ENCODE measurements around the gene ARSG.
"Not testable (repeated sequence)": the region's sequence is repeated elsewhere in the genome, so short reads cannot be mapped to it uniquely, and the experiment has no call there.

The ARSG gene

DNA sequence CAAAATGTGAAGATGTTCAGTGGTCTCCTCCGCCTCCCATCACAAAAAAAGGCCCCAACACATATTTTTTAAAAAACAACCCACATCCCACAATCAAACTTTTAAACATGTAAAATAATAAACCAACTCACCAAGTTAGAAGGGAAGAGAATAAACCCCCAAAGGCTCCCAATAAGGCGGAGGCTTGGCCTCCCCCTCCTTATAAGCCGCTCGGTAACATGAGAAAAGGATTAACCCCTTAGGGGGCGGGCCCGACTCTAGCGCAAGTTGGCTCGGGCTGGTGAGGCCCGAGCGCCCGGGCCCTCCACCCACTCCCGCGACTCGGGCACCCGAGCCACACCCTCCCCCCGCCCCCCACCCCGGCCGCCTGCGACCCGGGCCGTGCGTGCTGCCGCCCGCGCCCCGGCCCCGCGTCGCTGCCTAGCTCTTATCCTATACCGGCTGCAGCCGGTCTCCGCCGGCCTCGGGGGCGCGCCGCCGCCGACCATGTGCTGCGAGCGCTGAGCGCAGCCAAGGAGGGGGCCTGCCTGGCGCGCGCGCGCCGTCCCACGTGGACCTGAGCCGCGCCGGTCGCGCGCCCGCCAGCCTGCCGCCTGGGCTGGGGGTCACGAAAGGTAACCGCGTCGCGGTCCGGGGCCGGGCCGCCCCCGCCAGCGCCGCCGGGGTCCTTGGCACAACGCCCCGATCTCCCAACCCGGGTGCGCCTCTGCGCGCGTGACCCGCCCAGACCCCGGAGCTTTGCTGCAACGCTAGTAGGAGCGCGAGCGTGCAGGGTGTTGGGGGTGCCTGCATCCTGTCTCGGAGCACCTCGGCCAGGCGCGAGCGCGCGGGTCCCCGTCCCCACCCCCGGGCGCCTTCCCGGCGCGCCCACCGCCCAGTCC lies at the start of gene ARSG, which contains the start of gene SLC16A6:
Gene ARSG, plus strand, starts transcription at position 541 of the 881 bp plus-strand sequence. CDS start 15,999 bp downstream, outside the sequence.
Gene SLC16A6, minus strand, starts transcription at position 173 of the 881 bp plus-strand sequence. CDS start 12,807 bp downstream, outside the sequence.
- DNase-seq (ENCODE audit: low read depth in 2 of 2) = no peak

DNA sequence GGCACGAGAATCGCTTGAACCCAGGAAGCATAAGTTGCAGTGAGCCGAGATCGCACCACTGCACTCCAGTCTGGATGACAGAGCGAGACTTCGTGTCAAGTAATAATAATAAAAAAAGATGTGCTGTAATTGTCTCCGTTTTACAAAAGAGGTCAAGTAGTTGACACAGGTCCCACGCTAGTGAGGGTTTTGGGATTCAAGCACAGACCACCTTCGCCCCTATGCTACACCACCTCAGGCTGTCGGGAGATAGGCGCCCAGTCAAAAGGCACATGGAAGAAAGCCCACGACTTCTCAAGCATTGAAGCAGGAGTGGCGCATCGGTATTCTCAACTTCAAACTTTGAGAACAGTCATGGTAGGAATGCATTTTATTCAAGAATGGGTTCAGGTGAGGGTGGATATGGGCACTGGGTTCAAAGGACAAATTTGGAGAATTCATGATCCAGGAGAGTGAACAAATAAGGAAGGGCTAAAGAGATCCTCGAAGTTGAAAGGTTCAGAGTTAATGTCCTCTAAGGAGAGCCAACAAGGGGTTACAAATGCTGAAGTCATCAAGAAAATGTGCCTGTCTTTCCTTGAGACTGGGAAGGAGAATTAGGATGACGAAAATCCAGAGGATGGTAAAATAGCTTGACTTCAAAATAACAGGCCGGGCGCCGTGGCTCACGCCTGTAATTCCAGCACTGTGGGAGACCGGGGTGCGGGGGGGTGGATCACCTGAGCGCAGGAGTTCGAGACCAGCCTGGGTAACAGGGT lies 44.8 kb upstream of the ARSG start:
- DNase-seq (ENCODE audit: low read depth in 2 of 2) = no peak

DNA sequence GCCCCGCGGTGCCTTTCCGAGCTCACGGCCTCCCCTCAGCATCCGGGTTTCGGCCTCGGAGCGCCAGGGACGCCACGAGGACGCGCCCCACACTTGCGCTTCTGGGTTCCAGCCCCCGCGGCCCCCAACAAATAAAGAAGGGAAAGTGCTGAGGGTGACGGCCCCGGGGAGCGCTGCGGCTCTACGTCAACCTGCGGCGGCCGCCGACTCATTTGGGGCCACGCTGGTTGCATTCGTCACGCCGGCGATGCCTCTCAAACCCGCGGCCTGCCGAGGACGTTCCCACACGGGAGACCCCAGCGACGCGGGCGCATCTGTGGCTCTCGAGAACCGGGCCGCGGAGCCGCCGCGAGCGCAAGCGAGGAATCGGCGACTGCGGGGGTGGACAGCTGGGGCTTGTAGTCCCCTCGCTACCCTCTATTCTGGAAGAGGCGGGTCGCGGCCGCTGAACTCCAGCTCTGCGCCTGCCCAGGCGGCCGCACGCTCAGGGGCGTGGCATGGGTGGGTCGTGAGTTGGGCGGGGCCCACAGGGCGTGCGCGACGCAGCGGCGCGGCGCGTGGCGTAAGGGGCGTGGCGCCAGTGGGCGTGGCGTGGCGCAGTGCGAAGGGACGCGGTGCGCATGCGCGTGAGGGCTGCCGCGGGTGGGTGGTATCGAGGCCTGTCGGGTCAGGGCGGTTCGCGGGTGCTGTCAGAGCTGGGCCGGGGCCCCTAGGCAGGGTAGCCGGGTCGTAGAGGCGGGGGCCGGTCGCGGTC lies 43.7 kb upstream of the ARSG start, which contains the start of gene AMZ2:
Gene AMZ2, plus strand, starts transcription at position 599 of the 754 bp plus-strand sequence. CDS start 2,145 bp downstream, outside the sequence.
- peak; percentile 86 for DNase-seq (ENCODE audit: low read depth in 2 of 2)

DNA sequence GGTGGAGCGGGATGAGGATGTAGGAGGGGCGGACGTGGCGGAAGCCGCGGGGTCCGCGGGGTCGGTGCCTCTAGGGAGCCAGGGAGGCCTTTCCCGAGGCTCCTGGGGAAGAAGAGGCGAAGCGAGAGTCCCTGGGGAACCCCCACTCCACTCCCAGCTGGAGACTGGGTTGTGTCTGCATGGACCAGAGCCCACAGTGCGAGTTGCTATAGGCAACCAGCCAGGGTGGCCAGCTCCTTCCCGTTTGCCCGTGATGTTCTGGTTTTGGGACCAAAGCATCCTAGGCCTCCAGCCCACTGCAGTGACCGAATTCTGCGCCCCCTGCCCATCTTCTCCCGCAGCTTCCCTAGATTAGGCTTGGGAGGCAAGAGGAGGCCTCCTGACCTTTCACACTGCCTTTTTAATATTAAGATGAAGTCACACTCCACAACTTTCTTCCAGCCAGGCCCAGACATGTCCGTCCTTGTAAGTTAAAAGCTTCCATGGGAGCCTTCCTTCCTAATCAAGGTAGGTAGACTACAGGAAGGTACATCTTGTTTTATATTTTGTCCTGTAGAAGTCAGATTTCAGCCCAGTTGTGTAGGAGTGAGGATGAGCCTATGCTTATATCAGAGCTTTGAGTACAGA lies 43.0 kb upstream of the ARSG start:
- DNase-seq (ENCODE audit: low read depth in 2 of 2) = peak; percentile 9 to 10

DNA sequence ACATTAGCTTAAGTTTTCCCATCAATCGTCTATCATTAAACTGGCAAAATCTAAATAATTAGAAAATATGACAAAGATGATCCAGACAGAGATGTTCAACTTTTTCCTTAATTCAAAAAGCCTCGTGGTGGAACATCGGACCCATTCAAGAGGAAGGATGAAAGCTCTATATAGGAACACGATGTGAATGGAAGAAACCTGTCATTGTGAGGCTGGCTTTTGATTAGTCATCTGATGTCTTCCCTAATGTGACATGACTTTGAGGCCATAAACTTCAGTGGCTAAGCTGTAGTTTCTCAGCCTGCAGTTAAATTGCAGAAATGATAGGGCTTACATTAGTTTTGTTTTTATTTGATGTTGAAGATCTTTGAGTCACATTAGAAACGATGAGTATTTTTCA lies 42.4 kb upstream of the ARSG start:
- no peak for DNase-seq (ENCODE audit: low read depth in 2 of 2)

DNA sequence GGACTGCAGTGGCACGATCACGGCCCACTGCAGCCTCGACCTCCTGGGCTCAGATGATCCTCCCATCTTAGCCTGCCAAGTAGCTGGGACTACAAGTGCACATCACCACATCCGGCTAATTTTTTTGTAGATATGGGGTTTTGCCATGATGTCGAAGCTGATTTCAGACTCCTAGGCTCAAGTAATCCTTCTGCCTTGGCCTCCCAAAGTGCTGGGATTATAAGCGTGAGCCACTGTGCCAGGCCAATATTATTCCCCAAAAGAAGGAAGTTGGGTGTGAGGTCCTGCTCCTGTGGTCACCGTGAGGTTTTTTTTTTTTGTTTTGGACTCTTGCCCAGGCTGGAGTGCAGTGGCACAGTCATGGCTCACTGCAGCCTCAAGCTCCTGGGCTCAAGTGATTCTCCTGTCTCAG lies 41.9 kb upstream of the ARSG start:
- DNase-seq (ENCODE audit: low read depth in 2 of 2) = no peak

DNA sequence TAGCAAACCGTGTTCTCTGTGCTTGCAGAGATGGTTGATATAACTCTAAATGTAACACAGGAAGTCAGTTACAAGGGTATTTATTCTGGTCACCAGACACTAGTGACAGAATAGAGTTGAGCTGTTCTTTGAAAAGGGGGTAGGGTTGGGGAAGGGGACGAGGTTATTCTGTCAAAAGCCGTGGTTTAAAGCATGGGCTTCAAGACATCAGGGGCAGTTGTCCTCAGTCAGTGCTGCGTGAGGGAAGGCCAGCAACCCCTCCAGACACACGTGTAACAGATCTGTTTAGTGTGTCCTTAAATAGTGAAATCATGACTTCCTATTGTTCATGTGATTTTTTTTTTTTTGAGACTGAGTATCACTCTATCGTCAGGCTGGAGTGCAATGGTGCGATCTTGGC lies 37.9 kb upstream of the ARSG start:
- DNase-seq (ENCODE audit: low read depth in 2 of 2) = not testable (repeated sequence)

DNA sequence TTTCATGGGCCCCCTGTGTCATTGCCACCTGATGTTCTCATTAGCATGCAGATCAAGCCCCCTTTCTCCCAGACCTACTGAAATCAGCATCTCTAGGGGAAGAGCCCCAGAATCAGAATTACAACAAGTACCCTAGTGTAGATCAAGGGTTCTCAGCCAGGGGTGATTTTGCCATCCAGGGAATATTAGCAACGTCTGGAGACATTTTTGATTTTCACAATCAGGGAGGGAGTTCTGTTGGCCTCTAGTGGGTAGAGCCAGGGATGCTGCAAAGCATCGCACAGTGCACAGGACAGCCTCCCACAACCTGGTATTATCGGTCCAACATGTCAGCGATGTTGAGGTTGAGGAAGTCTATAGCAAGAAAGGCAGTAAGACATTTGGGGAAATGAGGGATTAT lies 36.1 kb upstream of the ARSG start:
- DNase-seq (ENCODE audit: low read depth in 2 of 2) = no peak

DNA sequence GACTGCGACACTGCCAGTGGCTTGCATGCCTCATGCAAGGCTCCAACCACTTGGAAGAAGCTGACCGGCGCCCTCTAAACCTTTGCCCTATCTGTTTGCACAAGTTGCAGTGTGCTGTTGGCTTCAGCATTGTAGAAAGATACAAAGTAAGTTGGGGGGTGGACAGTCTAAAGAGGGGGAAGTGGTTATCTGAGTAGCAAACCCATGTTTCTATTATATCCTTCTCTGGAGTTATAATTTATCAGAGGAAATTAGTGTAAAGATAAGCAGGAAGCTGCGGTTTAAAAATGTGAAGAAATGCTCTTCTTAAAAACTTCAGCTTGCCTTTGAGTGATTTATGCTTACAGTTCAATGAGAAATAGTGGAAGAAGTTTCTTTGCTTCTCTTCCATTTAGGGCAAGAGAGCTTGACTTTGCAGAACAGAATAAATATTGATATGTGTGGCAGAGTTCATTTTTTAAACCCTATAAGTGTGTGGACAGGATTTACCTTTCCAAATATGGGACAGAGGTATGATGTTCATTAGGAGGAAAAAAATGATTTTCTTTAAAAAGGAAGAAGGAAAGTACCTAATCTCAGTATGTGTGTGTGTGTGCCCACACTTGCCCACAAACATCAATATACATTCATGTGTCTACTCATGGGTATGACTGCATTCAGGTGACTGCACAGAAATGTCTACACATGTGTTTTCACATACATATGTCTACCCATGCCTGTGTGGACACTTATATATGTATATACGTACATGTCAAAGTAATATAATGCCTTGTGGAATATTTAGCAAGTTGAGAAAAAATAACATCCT lies 35.4 kb upstream of the ARSG start:
- DNase-seq (ENCODE audit: low read depth in 2 of 2) = no peak

DNA sequence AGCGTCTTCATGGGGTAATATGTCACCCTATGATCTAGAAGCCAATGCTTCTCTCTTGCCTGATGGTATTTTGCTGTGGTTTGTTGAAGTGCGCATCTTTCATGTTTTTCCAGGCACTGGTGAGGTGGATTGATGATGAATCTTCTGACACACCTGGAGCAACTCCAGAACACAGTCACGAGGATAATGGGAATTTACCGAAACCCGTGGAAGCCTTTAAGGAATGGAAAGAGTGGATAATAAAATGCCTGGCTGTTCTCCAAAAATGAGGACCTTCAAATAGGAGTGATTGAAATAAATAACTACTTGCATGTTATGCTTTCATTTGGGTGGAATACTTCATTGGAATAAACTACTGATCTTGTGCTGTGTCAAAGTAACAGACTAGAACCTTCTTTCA lies 34.6 kb upstream of the ARSG start:
- not testable (repeated sequence) for DNase-seq (ENCODE audit: low read depth in 2 of 2)

DNA sequence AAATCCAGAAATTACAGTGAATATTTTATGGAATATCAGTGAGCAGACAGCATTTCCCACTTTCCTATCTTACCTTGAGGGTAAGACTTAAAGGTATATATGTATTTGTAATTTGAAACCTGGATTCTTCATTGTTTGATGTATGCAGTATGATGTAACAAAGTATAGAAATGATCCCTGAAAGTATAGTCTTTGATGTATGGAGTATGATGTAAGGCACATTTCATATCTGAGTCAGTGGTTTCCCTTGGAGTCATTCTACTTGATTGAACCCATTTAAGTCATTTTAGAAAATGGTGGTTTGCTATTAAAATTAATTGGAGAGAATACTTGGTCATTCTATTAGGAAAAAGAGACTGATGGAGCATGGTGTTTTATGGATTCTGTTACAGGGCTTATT lies 33.4 kb upstream of the ARSG start:
- DNase-seq (ENCODE audit: low read depth in 2 of 2) = no peak

DNA sequence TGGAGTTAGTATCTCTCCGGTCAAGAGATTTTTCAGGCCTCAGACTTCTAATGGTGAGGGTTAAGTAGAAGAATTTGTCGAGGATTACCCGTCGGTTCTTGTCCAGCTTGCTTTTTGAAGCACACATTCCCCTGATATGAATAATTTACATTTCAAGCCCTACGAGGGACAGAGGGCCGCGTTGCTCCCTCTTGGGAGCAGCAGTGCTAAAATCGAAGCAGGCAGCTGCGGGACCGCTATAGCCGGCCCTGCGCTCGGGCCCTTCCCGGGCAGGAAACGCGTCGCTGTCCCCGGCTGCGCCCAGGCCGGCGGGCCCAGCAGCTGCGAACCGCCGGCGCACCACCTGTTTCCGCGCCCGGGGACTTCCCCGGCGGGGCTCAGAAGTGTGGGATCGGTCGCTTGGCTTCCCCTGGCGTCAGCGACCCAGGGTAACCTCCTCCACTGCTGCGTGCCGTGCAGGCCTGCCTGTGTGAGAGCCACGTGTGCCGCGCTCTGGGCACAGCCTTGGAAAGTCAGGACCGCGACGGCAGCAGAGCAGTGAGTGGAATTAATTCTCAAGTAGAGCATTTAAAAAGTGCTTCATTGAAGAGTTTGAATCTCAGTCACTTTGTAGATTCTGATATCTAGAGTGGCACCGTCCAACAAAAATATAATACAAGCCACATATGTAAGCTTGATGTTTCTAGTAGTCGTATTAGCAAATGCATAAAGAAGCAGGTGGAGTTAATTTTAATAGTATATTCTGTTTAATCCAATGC lies 32.2 kb upstream of the ARSG start:
- DNase-seq (ENCODE audit: low read depth in 2 of 2) = not testable (repeated sequence)

DNA sequence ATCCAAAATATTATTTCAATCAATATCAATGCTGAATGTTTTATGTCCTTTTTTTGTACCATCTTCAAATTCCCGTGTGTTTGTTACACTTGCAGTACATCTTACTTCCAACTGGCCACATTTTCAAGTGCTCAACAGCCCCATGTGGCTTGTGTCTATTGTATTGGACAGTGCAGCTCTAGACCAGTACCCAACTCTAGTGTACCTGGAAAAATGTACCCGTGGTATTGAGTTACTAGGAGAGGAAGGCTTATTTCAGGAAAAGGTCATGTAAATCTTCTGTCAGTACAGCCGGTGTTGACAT lies 31.7 kb upstream of the ARSG start:
- DNase-seq (ENCODE audit: low read depth in 2 of 2) = not testable (repeated sequence)

DNA sequence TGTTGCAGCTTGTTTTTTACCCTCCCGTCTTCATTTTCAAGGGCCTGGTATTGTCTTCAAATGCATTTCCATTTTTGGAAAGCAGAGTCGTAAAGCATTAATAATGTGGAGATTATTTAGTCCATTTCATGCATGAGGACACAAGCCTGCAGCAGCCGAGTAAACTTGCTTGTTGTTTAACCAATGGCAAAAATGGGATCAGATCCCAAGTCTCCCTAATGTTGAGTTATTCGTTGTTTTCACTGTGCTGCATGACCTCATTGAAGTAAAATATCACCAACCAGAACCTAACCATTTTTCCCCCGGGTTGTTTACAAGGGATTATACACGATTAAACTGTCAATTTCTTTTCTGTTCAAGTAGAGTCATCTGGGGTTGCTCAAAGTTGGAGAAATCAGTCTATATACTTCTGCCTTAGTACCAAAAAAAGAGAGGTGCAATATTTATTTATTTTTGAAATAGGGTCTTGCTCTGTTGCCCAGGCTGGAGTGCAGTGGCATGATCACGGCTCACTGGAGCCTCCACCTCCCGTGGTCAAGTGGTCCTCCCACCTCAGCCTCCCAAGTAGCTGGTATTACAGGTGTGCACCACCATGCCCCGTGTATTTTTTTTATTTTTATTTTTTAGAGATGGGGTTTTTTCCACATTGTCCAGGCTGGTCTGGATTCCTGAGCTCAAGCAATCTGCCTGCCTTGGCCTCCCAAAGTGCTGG lies 31.1 kb upstream of the ARSG start:
- DNase-seq (ENCODE audit: low read depth in 2 of 2) = no peak

DNA sequence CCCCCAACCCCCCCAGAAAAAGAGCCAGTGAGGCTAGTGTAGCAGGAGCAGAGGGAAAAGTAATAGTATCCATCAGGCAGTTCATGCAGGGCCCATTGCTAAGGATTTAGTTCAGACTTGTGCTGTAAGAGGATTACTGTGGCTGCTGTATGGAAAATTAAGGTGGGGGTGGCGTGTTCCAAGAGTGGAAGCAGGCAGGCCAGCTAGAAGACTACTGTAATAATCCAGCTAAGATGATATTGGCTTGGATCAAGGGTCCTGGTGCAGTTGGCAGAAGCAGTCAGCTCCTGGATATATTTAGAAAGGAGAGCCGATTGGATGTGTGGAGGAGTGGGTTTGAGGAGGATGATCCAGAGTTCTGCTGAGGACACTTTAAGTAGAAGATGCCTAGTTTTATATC lies 28.8 kb upstream of the ARSG start:
- not testable (repeated sequence) for DNase-seq (ENCODE audit: low read depth in 2 of 2)

DNA sequence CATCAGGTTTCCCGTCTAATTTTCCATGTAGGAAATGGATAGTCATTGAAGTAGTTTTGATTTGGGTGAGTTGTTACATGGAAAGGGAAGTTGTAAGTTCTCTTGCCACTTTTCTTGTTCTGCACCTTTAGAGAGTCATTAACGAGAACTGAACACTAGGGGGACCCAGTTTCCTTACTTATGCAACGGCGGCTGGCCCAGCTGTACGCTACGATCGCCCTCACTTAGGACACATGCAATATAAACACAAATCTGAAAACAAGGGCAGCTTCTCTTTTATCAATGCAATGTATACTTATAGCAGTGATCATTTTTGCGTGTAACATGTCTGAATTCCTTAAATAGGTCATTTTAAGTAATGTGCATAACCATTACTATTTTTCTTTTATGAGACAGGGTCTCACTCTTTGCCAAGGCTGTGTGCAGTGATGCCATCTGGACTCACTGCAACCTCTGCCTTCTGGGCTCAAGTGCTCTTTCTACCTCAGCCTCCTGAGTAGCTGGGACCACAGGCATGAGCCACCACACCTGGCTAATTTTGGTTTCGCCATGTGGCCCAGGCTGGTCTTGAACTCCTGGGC lies 28.1 kb upstream of the ARSG start:
- DNase-seq (ENCODE audit: low read depth in 2 of 2) = peak; percentile 10 to 22

DNA sequence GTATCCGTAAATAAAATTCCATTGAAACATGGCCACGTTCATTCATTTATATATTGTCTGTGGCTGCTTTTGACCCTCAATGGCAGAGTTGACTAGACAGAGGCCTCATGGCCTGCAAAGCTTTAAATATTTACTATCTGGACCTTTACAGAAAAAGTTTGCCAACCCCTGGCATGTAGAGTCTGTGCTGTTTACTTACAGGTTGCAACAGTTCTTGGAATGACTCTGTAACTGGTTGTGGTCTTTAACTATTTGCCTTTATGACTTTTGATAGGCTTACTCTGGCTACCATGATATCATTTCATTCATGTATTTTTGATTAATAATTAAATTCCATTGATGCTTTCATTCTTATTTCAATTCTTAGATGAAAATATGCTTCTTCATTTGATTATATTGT lies 25.5 kb upstream of the ARSG start:
- not testable (repeated sequence) for DNase-seq (ENCODE audit: low read depth in 2 of 2)

DNA sequence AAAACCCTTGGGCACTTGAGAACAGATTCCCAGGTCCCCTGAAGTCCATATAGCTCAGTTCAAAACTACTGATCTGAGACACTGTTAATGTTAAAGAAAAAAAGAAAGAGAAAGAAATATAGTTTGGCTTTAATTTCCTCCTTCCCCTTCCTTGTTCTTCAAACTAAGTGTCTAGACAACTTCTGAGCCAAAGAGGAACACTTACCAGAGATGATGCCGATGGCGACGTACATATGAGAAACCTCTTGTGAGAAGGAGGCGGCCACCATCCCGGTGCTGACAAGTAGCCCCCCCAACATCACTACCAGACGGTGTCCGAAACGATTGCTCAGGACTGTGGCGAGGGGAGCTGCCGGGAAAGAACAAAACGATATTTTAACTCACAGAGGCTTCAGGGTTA lies 17.6 kb upstream of the ARSG start:
- no peak for DNase-seq (ENCODE audit: low read depth in 2 of 2)

DNA sequence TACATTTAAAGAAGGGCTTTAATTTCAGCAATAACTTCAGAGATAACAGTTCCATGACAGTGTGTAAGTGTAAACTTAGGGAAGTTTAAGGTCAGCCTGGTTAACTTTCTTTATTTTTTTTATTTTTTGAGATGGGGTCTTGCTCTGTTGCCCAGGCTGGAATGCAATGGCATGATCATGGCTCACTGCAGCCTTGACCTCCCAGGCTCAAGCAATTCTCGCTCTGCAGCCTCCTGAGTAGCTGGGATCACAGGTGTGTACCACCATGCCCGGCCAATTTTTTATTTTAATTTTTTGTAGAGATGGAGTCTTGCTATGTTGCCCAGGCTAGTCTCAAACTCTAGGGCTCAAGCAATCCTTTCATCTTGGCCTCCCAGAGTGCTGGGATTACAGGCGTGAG lies 15.0 kb upstream of the ARSG start:
- DNase-seq (ENCODE audit: low read depth in 2 of 2) = not testable (repeated sequence)

Data from fibroblast of skin of left quadriceps (primary cell).